ENCODE results near the gene TAOK1.

DNA sequence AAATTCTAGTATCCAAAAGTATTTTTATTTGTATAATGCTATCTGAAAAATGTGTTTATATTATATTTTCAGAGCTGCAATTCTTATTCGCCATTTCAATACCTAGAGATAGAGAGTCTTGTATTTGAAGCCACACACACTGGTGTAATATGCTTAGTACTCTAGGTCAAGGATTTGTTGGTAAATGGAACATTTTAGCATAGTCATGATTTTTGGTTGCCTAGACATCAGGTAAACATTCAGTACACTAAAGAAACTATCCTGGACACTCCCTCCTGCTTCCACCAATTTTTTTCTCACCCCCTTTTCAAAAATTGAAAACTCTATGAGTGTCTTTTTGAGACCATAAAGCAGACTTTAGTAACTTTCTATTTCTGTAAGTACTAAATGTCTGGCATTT, 155.9 kb downstream of the TAOK1 start:
- TF ChIP-seq, protein P1, sequence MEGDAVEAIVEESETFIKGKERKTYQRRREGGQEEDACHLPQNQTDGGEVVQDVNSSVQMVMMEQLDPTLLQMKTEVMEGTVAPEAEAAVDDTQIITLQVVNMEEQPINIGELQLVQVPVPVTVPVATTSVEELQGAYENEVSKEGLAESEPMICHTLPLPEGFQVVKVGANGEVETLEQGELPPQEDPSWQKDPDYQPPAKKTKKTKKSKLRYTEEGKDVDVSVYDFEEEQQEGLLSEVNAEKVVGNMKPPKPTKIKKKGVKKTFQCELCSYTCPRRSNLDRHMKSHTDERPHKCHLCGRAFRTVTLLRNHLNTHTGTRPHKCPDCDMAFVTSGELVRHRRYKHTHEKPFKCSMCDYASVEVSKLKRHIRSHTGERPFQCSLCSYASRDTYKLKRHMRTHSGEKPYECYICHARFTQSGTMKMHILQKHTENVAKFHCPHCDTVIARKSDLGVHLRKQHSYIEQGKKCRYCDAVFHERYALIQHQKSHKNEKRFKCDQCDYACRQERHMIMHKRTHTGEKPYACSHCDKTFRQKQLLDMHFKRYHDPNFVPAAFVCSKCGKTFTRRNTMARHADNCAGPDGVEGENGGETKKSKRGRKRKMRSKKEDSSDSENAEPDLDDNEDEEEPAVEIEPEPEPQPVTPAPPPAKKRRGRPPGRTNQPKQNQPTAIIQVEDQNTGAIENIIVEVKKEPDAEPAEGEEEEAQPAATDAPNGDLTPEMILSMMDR (IDR thresholded peaks at IDR 0.05): no peak
- TF ChIP-seq EZH2 (IDR thresholded peaks at IDR 0.05; ENCODE audit: borderline replicate concordance, insufficient read depth, low read depth, low read length, poor library complexity, severe bottlenecking): no peak

Data from B cell (primary cell).